Lung (tissue), 16 donors: ENCODE measurements around the gene C3orf20. TPM values are rescaled to one million over a fixed set of nuclear protein-coding genes. Genes with fewer than 3 reads are reported as not detected.

Source experiments
- ATAC-seq: fragments of 200-7000 bp; cut with Tn5 transposase; one replicate; pipeline ENCODE4 v1.9.1; 2020; ENCODE audit warnings: moderate number of reproducible peaks; ENCODE audit not compliant: insufficient read depth, low FRiP score
- DNase-seq, 3 donors: peaks; one replicate each; pipeline ENCODE4 v3.0.0-alpha.2; 2013 to 2017
- H3K27ac ChIP-seq, 2 donors: one replicate each; pipeline ENCODE4 v1.5.1; 2013; ENCODE audit warnings: mild to moderate bottlenecking in 2 of 2, moderate library complexity in 2 of 2, control low read depth in 1 of 2, inconsistent platforms in 1 of 2, low read depth in 1 of 2, low read length in 1 of 2
- H3K27me3 ChIP-seq, 3 donors: one replicate each; pipeline ENCODE4 v1.5.1; 2013; ENCODE audit warnings: low read length in 2 of 3; ENCODE audit not compliant: control insufficient read depth in 3 of 3, insufficient read depth in 3 of 3
- H3K36me3 ChIP-seq, 4 donors: one replicate each; pipeline ENCODE4 v1.5.1; 2013; ENCODE audit warnings: low read length in 4 of 4, mild to moderate bottlenecking in 1 of 4, moderate library complexity in 1 of 4; ENCODE audit not compliant: control insufficient read depth in 4 of 4, insufficient read depth in 4 of 4
- H3K4me1 ChIP-seq, 5 donors: one replicate each; pipeline ENCODE4 v1.5.1; 2013; ENCODE audit warnings: low read length in 5 of 5, mild to moderate bottlenecking in 2 of 5, moderate library complexity in 1 of 5; ENCODE audit not compliant: control insufficient read depth in 5 of 5, insufficient read depth in 5 of 5
- H3K4me3 ChIP-seq: one replicate; pipeline ENCODE4 v1.5.1; 2013; ENCODE audit warnings: mild to moderate bottlenecking, control low read depth, moderate library complexity
- H3K9ac ChIP-seq, 2 donors: one replicate each; pipeline ENCODE4 v1.5.1; 2013; ENCODE audit warnings: low read length in 2 of 2, control low read depth in 1 of 2; ENCODE audit not compliant: insufficient read depth in 1 of 2
- H3K9me3 ChIP-seq, 4 donors: one replicate each; pipeline ENCODE4 v1.5.1; 2013; ENCODE audit warnings: low read length in 3 of 4, mild to moderate bottlenecking in 1 of 4, moderate library complexity in 1 of 4; ENCODE audit not compliant: control insufficient read depth in 4 of 4, insufficient read depth in 3 of 4
- WGBS, 2 donors: extraction: QIAGEN DNeasy Blood & Tissue Kit; methylation state at CpG; one replicate each; pipeline ENCODE4 v1.1.7; 2013; 5-methylcytosine and 5-hydroxymethylcytosine counted together
- long read RNA-seq, 5 donors: transcript quantifications; one replicate each; lab custom pipeline, GENCODE V29; 2026
- polyA plus RNA-seq, 2 donors: library from polyadenylated mRNA; stranded (reverse); fragments of 200-250 nt; gene quantifications; one replicate each; pipeline ENCODE4 v1.2.1, GENCODE V29; 2013
- total RNA-seq, 2 donors: library from RNA; depleted of rRNA in 1 of 2; stranded (reverse); fragments of >200 nt in 1 of 2; gene quantifications; one replicate each; pipeline ENCODE4 v1.2.1, GENCODE V29; 2014 to 2021
- TF ChIP-seq, protein P1 (sequence below): IDR thresholded peaks from 2 replicates; pipeline ENCODE4 v1.5.1; 2012; ENCODE audit warnings: mild to moderate bottlenecking; ENCODE audit errors: control extremely low read depth, extremely low read depth
- donor health status: control.
- donor health status: control.
- donor health status: Bipolar disorder and iron deficiency.
- donor health status: healthy.
- donor health status: DM: yes; HTN: yes; CAD: no.

The C3orf20 gene
- under 1 TPM; 0.12 to 0.14 TPM for total RNA-seq
- polyA plus RNA-seq, result under 1 TPM in 1 of 2 donors, not detected in 1; 0.03 TPM
- long read RNA-seq, donor 1, result 0 reads
- long read RNA-seq, donor 2, result 0 reads
- long read RNA-seq, donor 3, result 0 reads
- long read RNA-seq, donor 4, result 0 reads
- long read RNA-seq, donor 5, result 0 reads

DNA sequence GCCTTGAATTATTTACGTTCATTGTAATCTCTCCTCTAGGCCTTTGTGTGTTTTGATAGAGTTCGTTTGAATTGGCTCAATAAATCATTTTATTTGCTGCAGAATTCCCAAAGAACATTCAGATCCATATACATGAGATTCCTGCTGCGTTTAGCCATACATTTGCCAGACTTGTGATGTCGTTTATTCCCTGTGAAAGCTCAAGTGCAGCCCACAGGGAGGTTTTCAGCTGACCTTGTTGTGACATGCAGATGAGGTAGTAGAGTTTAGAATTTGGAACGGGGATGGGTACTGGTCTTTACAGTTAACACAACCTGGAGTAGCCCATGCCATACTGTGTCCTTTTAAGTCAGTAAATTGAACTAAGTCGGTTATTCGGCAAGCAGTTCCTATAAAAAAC is at the start of gene C3orf20:
C3orf20 (plus strand) TSS at position 301 of the 400 bp plus-strand sequence. CDS start 7,573 bp downstream, outside the sequence.
- H3K4me3 ChIP-seq, result no peak within 1 kb of the TSS
- no peak for DNase-seq
- no peaks in the 10 kb centered on the region for H3K4me1 ChIP-seq
- WGBS, 2 donors, result 84 to 87% methylated on average over 7 of the region's 7 CpGs
- H3K27ac ChIP-seq, result no peak within 1 kb of the TSS
- H3K27me3 ChIP-seq, result no peaks in the 10 kb centered on the region
- no peak within 1 kb of the TSS for H3K9ac ChIP-seq
- TF ChIP-seq, protein P1, sequence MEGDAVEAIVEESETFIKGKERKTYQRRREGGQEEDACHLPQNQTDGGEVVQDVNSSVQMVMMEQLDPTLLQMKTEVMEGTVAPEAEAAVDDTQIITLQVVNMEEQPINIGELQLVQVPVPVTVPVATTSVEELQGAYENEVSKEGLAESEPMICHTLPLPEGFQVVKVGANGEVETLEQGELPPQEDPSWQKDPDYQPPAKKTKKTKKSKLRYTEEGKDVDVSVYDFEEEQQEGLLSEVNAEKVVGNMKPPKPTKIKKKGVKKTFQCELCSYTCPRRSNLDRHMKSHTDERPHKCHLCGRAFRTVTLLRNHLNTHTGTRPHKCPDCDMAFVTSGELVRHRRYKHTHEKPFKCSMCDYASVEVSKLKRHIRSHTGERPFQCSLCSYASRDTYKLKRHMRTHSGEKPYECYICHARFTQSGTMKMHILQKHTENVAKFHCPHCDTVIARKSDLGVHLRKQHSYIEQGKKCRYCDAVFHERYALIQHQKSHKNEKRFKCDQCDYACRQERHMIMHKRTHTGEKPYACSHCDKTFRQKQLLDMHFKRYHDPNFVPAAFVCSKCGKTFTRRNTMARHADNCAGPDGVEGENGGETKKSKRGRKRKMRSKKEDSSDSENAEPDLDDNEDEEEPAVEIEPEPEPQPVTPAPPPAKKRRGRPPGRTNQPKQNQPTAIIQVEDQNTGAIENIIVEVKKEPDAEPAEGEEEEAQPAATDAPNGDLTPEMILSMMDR, result no peak
- H3K9me3 ChIP-seq, result peaks cover 0 to under 1% (median 0%) of the 10 kb centered on the region in 4 donors
- peaks cover 15 to 30% (median 19%) of the 10 kb centered on the region in 4 donors for H3K36me3 ChIP-seq
- ATAC-seq, result no peak

DNA sequence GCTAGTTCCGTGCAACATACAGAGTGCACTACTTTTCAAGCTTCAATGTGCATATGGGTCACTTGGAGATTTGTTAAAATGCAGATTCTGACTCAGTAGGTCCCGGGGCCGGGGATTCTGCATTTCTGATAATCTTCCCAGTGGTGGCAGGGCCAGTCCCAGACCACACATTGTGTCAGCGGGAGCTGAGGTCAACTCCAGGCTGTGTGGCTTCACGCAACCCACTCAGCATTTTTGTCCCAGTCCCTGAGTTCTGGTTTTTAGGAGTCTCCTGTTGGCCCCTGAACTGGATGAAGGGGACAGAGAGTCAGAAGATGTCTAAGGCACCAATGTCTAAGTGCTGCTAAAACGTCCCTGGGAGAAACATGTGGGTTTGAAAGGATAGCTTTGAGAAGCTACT is 49.5 kb upstream of the C3orf20 start:
- no peaks in the 10 kb centered on the region for H3K27me3 ChIP-seq
- TF ChIP-seq, protein P1, result no peak
- no peaks in the 10 kb centered on the region for H3K9me3 ChIP-seq
- H3K27ac ChIP-seq, result no peak overlapping the region
- WGBS, 2 donors, result 80 to 92% methylated on average over 6 of the region's 6 CpGs
- DNase-seq, result no peak
- H3K9ac ChIP-seq, result no peak overlapping the region
- no peak for ATAC-seq
- H3K4me3 ChIP-seq, result no peak overlapping the region
- H3K4me1 ChIP-seq, result peaks cover 0 to 34% (median 8%) of the 10 kb centered on the region in 5 donors
- no peaks in the 10 kb centered on the region for H3K36me3 ChIP-seq

DNA sequence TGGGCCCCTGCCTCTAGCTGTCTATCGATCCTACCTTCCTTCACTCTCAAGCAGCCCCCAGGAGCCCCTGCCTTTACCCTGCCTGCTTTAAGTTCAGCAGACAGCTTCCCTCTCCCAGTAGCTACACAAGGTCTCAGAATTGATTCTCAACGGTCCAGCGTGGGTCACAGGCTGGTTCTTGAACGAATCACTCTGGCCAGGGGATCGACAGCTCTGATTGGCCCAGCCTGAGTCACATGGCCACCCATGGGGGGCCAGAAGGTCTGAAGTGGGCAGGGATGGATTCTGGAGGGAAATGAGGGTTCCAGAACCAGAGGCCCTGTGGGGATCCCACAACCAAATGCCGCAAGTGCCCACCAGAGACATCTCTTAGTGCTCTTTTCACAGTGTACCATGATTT is 47.1 kb upstream of the C3orf20 start:
- WGBS, 2 donors, result 80 to 83% methylated on average over 6 of the region's 6 CpGs
- Histone ChIP-seq H3K36me3 (no peaks in the 10 kb centered on the region), H3K27ac (no peak overlapping the region), H3K27me3 (no peaks in the 10 kb centered on the region), H3K4me3 (no peak overlapping the region), H3K4me1 (peaks cover 0 to 23% (median 5%) of the 10 kb centered on the region in 5 donors), H3K9me3 (no peaks in the 10 kb centered on the region), H3K9ac (no peak overlapping the region)
- DNase-seq, result no peak
- no peak for ATAC-seq
- TF ChIP-seq, protein P1, result no peak

DNA sequence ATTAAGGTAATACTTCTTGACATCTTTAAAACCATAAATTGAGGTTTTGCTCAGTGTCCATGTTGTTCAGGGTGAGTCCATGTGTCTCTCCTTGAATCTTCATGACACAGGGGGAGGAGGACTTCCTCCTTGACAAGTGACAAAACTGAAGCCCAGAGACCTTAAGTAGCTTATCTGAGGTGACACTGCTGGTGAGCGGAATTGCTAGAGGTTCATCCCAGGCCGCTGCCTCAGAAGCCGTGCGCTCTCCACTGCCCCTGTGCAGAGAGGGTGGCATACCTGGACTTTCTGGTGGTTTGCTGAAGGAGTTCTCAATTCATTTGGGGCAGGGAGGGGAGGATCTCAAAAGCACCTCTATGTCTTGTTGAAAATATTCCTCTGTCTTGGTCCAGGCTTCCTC is 46.5 kb upstream of the C3orf20 start:
- H3K36me3 ChIP-seq, result no peaks in the 10 kb centered on the region
- H3K4me1 ChIP-seq, result peaks cover 0 to 17% (median 0%) of the 10 kb centered on the region in 5 donors
- no peaks in the 10 kb centered on the region for H3K27me3 ChIP-seq
- H3K9ac ChIP-seq, result no peak overlapping the region
- no peak for ATAC-seq
- H3K27ac ChIP-seq, result no peak overlapping the region
- H3K9me3 ChIP-seq, result no peaks in the 10 kb centered on the region
- DNase-seq, result no peak
- WGBS, 2 donors, result 68 to 73% methylated on average over 4 of the region's 4 CpGs
- TF ChIP-seq, protein P1, result no peak
- H3K4me3 ChIP-seq, result no peak overlapping the region
